ENCODE measurements around the gene RFTN1. TPM values are rescaled to one million over a fixed set of nuclear protein-coding genes. Genes with fewer than 3 reads are reported as not detected.
A peak's percentile ranks its signal among the peaks of the same experiment; 100 is the strongest.

RFTN1 gene
- total and polyA plus RNA-seq, 9 of the 15 experiments (the other 6 are each of a cell fraction or from before 2014, with no cell fraction given), result 0.08 to 0.51 (median 0.11) TPM; not detected in 6

- TF ChIP-seq ZBTB5 (IDR thresholded peaks at IDR 0.05) (no peak), FOXM1 (IDR thresholded peaks at IDR 0.05; ENCODE audit: low read depth) (peak; percentile 97), FOXM1 (CRISPR knock-in tag; IDR thresholded peaks at IDR 0.05; ENCODE audit: low read depth) (no peak), BCOR (IDR thresholded peaks at IDR 0.05) (no peak), ETS1 (conservative IDR thresholded peaks at IDR 0.05; ENCODE audit: control insufficient read depth, low read depth, low read length) (no peak), NCOA1 (IDR thresholded peaks at IDR 0.05; ENCODE audit: low read depth) (peak; percentile 81; the same call in 1 of the 2 replicates), MAFF (IDR thresholded peaks at IDR 0.05; ENCODE audit: low read length) (no peak), FOXA3 (CRISPR knock-in tag; conservative IDR thresholded peaks at IDR 0.05 in 1 of 2, IDR thresholded peaks at IDR 0.05 in 1 of 2) (peak; percentile 52 to 91; a peak in 2 of 4 replicates), PBX2 (CRISPR knock-in tag; IDR thresholded peaks at IDR 0.05; ENCODE audit: low read depth) (no peak), PBX2 (tag; conservative IDR thresholded peaks at IDR 0.05; ENCODE audit: low read depth) (peak; percentile 87), DDX20 (tag; IDR thresholded peaks at IDR 0.05; ENCODE audit: low read depth) (no peak), RBM39 (optimal IDR thresholded peaks at IDR 0.05; ENCODE audit: low read depth, low read length) (no peak), CREBBP (IDR thresholded peaks at IDR 0.05; ENCODE audit: low read depth, low read length) (no peak), ZNF764 (CRISPR knock-in tag; IDR thresholded peaks at IDR 0.05; ENCODE audit: low read depth) (no peak), SNRNP70 (optimal IDR thresholded peaks at IDR 0.05; ENCODE audit: low read depth, low read length) (no peak), ZNF695 (CRISPR knock-in tag; IDR thresholded peaks at IDR 0.05) (no peak), CBFA2T3 (IDR thresholded peaks at IDR 0.05) (peak; percentile 98), NBN (IDR thresholded peaks at IDR 0.05; ENCODE audit: low read depth) (peak; percentile 86), TAF15 (IDR thresholded peaks at IDR 0.05; ENCODE audit: low read depth, low read length) (no peak), SFPQ (IDR thresholded peaks at IDR 0.05; ENCODE audit: low read depth, low read length) (no peak), PHB (CRISPR knock-in tag; IDR thresholded peaks at IDR 0.05) (no peak)
Measured at GRCh38 chr3:16304061-16305010, 209.2 kb downstream of the RFTN1 start (continued).
